ENCODE results near the gene FHOD3. TPM values are rescaled to one million over a fixed set of nuclear protein-coding genes. Genes with fewer than 3 reads are reported as not detected.

The FHOD3 gene
- total and polyA plus RNA-seq, 2 of the 8 experiments (the other 6 are each of a cell fraction or from before 2014, with no cell fraction given): 9.7 to 10.5 TPM

DNA sequence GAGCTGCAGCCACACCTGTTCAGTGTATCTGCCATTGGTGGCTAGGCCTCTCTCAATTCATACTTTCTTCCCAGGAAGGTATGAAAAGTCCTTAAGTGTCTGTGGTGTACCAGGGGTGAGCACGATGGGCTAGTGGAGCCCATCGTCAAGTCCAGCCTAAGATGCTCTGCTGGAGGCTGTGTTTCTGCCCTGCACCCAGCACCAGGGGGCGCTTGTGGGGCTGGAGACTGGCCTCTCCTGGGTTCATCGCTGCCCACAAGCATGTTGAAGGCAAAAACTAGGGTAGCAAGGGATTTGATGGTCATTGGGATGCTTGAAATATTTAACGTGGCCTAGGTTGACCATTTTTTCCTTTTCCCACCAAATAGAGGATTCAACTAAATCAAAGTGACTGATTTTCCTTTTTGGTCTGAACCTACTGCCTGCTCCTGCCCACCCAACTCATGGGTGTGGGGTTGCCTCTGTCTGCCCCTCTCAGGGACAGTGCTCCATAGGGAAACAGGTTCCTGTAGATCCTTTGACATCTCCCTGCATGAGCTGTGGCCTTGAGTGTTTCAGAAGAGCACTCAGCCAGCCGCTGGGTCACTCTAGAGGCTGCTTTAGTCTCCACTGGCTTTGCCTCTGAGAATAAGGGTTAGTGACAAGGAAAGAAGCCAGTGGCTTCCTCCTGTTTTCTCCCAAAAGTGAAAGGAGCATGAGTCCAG lies 472.2 kb downstream of the FHOD3 start:
- DNase-seq (ENCODE audit: low read depth in 1 of 2, low spot score in 2 of 2): peak in 1 of 2 experiments; percentile 90
- POLR2A ChIA-PET (ENCODE audit: partially characterized antibody): no interaction called here
- CTCF ChIA-PET (ENCODE audit: partially characterized antibody): interaction anchor here (0.6 to 3.1 kb wide), 20 partner anchors 9 to 614 kb away, joined by 3 to 17 read pairs (median 4); no protein-coding TSS in a partner anchor
- TF ChIP-seq BCL11A (IDR thresholded peaks at IDR 0.05; ENCODE audit: low read depth in 2 of 2, low read length in 2 of 2) (no peak), KDM4A (IDR thresholded peaks at IDR 0.05; ENCODE audit: low read depth, low read length, severe bottlenecking) (no peak), TEAD4 (IDR thresholded peaks at IDR 0.05; ENCODE audit: low read depth, low read length) (no peak), NRF1 (IDR thresholded peaks at IDR 0.05; ENCODE audit: low read depth, low read length) (no peak), CTCF (IDR thresholded peaks at IDR 0.05; ENCODE audit: control extremely low read depth in 1 of 3, insufficient read depth in 1 of 3, low read depth in 1 of 3, low read length in 3 of 3) (peak; percentile 77 to 88 (median 85)), RAD21 (IDR thresholded peaks at IDR 0.05 in 1 of 2, conservative IDR thresholded peaks at IDR 0.05 in 1 of 2; ENCODE audit: low read depth in 2 of 2, low read length in 2 of 2) (peak; percentile 66 to 69), EZH2 (IDR thresholded peaks at IDR 0.05; ENCODE audit: low read depth, low read length, severe bottlenecking) (no peak), SAP30 (IDR thresholded peaks at IDR 0.05; ENCODE audit: insufficient read depth, insufficient replicate concordance, low read length) (no peak)

More for the DNA sequence above, 472.2 kb downstream of the FHOD3 start:
- no peak overlapping the region for H3K4me3 ChIP-seq (ENCODE audit: extremely low read depth in 1 of 4, insufficient read depth in 2 of 4, low read depth in 3 of 4, low read length in 4 of 4)
- no peak overlapping the region for H4K5ac ChIP-seq (ENCODE audit: insufficient read length, low read depth, low read length)
- no peaks in the 10 kb centered on the region for H4K20me1 ChIP-seq (replicated peaks in 1 of 2; ENCODE audit: control insufficient read depth in 1 of 2, insufficient read depth in 2 of 2, low read length in 2 of 2)
- H2BK20ac ChIP-seq (ENCODE audit: low read length): no peak overlapping the region
- no peak for FAIRE-seq
- no peak overlapping the region for H2BK12ac ChIP-seq (ENCODE audit: low read depth, low read length)
- H3K4ac ChIP-seq (replicated peaks; ENCODE audit: insufficient read length, low read depth, low read length): no peak overlapping the region
- H2AK5ac ChIP-seq (ENCODE audit: low read depth, low read length): no peak overlapping the region
- no peaks in the 10 kb centered on the region for H3K27me3 ChIP-seq (replicated peaks in 1 of 4; ENCODE audit: control insufficient read depth in 3 of 4, extremely low read depth in 1 of 4, insufficient read depth in 3 of 4, low read length in 3 of 4)
- no peak overlapping the region for H3K27ac ChIP-seq (ENCODE audit: low read depth, low read length)
- no peaks in the 10 kb centered on the region for H3K79me1 ChIP-seq (ENCODE audit: low read depth, low read length)
- H3K4me1 ChIP-seq (replicated peaks in 1 of 4; ENCODE audit: control insufficient read depth in 3 of 4, insufficient read depth in 4 of 4, low read length in 3 of 4): no peaks in the 10 kb centered on the region
- H4K91ac ChIP-seq (replicated peaks; ENCODE audit: insufficient read length, low read length): no peak overlapping the region
- no peak overlapping the region for H3K4me2 ChIP-seq (ENCODE audit: insufficient read depth in 1 of 2, low read depth in 2 of 2, low read length in 2 of 2)
- no peak overlapping the region for H3K56ac ChIP-seq (replicated peaks; ENCODE audit: insufficient read length, low read depth, low read length)
- H3K18ac ChIP-seq (ENCODE audit: extremely low read depth, low read length): no peak overlapping the region
- no peak overlapping the region for H3K14ac ChIP-seq (ENCODE audit: insufficient read length)
- H3K23ac ChIP-seq (ENCODE audit: insufficient read length): no peak overlapping the region
- no peak overlapping the region for H4K8ac ChIP-seq (ENCODE audit: extremely low read depth, insufficient read depth, low read length)
- peaks cover 2% of the 10 kb centered on the region; the same call in 1 of the 2 replicates for H3K23me2 ChIP-seq (ENCODE audit: low read depth, low read length)
- no peak overlapping the region for H2BK120ac ChIP-seq (replicated peaks; ENCODE audit: low read depth, low read length)
- no peaks in the 10 kb centered on the region for H3K9me3 ChIP-seq (ENCODE audit: insufficient read depth in 2 of 2, low read depth in 1 of 2, low read length in 1 of 2)
- no peak overlapping the region for H2BK15ac ChIP-seq (ENCODE audit: low read length)
- 73% methylated on average over 6 of the region's 6 CpGs; no CpG with 5 or more reads in 1 of the 2 experiments for WGBS, 2 experiments (ENCODE audit: extremely low coverage in 1 of 2, insufficient coverage in 1 of 2, insufficient read length in 1 of 2, insufficient replicate concordance in 2 of 2, low coverage in 1 of 2, low lambda C conversion rate in 2 of 2, missing lambda C conversion rate in 1 of 2)
- H3K79me2 ChIP-seq (ENCODE audit: control insufficient read depth in 1 of 2, insufficient read depth in 2 of 2, low read length in 2 of 2): no peaks in the 10 kb centered on the region
- no peak overlapping the region for H2BK5ac ChIP-seq (ENCODE audit: low read depth, low read length)
- no peak overlapping the region for H2AFZ ChIP-seq (ENCODE audit: low read length)
- no peak overlapping the region for H3K9ac ChIP-seq (replicated peaks in 1 of 4; ENCODE audit: extremely low read depth in 1 of 4, low read depth in 3 of 4, low read length in 3 of 4)
- no peaks in the 10 kb centered on the region for H3K36me3 ChIP-seq (ENCODE audit: control insufficient read depth in 2 of 4, insufficient read depth in 4 of 4, low read length in 3 of 4)
